ENCODE measurements around the gene BDKRB2.

- no peak for TF ChIP-seq EZH2 (IDR thresholded peaks at IDR 0.05; ENCODE audit: borderline replicate concordance)
- no peak for TF ChIP-seq CTCF (IDR thresholded peaks at IDR 0.05; ENCODE audit: poor library complexity)
- TF ChIP-seq EZH2phosphoT487 (IDR thresholded peaks at IDR 0.05; ENCODE audit: low read depth, severe bottlenecking, unreplicated experiment), result no peak
These were observed 7.5 kb downstream of the BDKRB2 start for GRCh38 chr14:96212140-96212539.
